GM21360 (cell line): ENCODE data around the gene DPYSL5.
"Not testable (repeated sequence)": the region's sequence is repeated elsewhere in the genome, so short reads cannot be mapped to it uniquely, and the experiment has no call there.

Source experiments
- ATAC-seq: cut with Tn5 transposase; IDR thresholded peaks from one replicate; pipeline ENCODE4 v1.9.1; 2021; ENCODE audit warnings: mild to moderate bottlenecking, moderate library complexity; ENCODE audit not compliant: unreplicated experiment

The DPYSL5 gene

GRCh38 chr2:26847655-26848335 is at the start of gene DPYSL5:
Gene DPYSL5, plus strand, starts transcription at chr2:26848132. Its CDS starts 50,368 bp downstream, at chr2:26898500.
- no peak for ATAC-seq

DNA sequence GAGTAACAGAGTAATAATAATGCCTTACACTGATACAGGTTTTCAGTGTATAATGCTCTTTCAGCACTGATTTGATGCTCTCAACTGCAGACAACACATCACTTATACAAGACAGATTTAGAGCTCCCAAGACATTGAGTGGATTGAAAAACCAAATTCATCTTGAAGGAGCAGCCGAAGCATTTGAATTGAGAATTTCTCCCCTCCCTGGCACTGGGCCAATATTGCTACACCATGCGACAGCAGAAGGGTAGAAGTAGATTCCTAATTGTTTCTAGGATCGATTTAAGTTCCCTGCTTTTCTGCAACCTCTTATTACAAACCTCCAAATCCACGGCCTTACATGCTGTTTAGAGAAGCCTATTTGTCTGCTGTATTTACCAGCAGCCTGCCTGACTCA is 46.6 kb upstream of the DPYSL5 start:
- no peak for ATAC-seq

DNA sequence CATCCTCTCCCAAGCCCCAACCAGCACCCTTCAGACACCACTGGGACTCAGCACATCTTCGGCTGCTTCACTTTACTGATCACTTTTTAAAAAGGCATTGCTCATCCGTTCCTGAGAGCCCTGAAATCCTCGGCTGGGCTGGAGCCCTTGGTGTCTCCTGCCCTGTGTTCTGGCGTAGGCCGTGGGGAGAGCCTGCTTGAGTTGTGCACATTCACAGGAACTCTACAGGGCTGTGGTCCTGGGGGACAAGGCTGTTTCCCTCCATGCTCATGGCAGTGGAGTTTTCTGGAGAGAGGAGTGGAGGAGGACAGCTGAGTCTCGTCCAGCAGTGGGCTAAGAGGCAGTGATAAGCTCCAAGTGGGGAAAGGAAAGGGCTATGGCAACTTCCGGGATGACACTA is 46.1 kb upstream of the DPYSL5 start:
- ATAC-seq = no peak

GRCh38 chr2:26805241-26805676 is 42.7 kb upstream of the DPYSL5 start:
- no peak for ATAC-seq

- ATAC-seq = no peak
Measured at GRCh38 chr2:26807788-26808460, 40.0 kb upstream of the DPYSL5 start.

DNA sequence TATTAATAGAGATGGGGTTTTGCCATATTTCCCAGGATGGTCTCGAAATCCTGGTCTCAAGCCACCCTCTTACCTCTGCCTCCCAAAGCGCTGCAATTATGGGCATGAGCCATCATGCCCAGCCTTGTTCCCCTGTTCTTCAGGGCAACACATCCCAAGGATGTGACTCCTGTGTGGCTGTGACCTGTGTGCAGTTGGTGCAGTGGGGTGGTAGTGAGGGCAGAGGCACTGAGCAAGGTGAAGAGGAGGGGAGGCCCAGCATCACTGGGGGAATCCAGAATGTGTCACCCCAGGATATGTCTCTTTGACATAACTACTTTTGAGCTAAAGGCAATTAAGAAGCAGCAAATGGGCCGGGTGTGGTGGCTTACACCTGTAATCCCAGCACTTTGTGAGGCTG is 38.7 kb upstream of the DPYSL5 start:
- no peak for ATAC-seq

- no peak for ATAC-seq
Measured at GRCh38 chr2:26809876-26810577, 37.9 kb upstream of the DPYSL5 start.

DNA sequence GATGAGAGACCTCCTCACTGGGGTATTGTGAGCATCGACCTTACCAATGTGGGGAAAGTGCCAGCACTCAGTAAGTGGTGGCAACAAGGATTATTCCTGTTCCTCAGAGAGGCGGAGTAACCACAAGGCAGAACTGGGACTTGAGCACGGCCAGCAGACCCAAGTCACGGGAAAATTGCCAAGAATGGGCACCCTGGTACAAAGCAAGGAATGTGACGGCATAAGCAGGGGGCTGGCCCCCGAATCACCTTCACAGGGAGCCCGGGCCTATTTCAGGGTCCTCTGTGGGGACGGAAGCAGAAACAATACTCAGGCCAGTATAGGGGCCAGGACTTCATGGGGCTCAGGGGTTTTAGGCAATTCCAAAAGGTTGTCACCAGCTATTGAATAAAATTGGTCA is 36.7 kb upstream of the DPYSL5 start:
- ATAC-seq = no peak

DNA sequence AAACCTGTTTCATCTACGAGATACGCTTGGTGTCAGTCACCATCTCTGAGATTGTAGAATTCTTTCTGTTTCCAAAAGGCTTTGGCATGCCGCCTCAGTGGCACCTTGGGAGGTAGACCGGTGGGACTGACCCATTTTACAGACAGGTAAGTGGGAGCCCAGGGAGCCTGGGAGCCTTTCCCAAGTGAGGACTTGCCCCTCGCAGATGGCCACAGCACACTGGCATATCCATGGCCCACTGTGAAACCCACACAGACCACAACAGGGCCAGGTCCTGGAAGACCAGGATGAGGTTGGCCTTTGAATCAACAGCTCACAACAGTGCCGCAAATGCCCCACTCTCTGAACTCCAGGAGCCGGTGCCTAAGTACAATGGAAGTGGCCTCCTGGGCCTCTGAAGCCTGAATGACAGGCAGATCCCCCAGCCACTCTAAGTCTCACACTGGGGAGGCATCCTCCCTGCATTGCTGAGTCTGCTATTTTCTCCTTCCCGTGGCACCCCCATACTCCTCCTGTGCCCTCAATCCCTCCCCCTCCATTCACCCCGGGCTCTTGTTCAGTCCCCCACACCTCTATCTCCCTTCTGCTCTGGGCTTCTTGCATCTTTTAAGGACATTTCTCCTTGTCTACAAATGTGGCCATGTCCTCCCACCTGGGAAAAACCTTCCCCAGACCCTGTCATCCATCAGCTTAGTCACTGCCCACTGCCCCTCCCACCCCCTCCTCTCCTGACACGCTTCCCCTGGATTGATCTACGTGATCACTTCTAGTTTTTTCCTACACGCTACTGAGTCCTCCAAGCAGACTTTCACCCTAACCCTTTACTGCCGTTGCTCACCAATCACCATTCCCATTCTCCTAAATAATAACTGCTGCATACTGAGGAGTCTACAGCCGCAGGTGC is 35.9 kb upstream of the DPYSL5 start:
- ATAC-seq = no peak

DNA sequence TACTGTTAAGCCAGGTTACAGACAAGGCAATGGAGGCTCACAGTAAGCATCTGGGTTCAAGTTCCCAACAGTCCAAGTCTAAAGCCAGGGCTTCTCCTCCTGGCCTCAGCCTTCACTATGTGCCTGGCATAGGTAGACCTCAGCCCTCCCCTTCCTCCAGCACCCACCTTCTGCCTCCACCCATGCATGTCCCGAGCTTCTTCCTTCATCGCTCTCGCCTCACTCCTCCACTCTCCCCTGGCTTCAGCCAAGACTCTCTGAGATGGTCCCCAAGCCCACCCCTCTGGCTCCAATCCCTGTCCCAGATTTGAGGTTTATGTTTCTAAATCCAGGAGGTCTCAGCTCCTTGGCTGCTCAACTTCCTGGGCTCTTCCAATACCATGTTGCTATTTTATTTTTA is 35.2 kb upstream of the DPYSL5 start:
- ATAC-seq = no peak

DNA sequence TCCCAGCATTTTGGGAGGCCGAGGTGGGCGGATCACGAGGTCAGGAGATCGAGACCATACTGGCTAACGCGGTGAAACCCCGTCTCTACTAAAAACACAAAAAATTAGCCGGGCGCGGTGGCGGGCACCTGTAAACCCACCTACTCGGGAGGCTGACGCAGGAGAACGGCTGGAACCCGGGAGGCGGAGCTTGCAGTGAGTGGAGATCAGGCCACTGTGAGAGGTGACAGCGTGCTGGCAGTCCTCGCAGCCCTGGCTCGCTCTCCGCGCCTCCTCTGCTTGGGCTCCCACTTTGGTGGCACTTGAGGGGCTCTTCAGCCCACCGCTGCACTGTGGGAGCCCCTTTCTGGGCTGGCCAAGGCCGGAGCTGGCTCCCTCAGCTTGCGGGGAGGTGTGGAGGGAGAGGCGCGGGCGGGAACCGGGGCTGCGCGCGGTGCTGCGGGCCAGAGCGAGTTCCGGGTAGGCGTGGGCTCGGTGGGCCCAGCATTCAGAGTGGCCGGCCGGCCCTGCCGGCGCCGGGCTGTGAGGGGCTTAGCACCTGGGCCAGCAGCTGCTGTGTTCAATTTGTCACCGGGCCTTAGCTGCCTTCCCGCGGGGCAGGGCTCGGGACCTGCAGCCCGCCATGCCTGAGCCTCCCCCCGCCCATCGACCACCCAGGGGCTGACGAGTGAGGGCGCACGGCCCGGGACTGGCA is 33.7 kb upstream of the DPYSL5 start:
- not testable (repeated sequence) for ATAC-seq

DNA sequence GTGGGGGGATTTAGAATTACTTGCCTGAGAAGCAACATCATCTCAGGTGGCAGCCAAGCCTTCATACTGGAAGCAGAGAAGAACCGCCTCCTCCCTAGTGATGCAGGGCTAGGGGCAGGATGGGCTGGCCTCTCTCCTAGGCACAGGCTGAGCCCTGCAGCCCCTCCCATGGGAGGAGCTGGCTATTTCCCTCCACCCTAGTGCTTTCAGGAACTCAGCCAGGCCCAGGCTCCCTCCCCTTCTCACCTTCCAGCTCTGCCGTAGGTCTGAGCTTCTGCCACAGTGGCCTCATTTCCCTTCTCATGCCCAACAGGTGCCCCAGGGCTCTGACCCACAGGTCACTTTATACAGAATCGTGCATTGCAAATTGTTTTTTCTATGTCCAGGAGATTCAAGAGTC is 31.0 kb upstream of the DPYSL5 start:
- no peak for ATAC-seq

DNA sequence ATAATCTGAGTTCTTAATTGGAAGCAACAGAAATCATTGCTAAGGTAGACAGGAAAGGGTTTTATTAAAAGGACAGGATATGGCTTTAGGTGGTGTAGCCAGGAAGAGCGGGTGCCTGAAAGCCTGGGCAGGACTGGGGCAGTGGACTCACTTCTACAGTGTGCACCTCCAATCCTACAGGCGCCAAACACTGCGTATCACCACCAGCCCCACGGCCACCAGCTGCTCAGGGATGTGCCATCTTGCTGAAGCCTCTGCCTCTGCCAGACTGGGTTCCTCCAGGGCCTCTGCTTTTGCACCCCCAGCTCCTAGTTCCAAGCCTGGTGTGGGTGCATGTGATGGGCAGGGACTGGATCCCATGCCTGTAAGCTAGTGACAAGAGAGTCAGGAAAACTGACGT is 29.7 kb upstream of the DPYSL5 start:
- no peak for ATAC-seq

GRCh38 chr2:26818972-26819371 is 29.0 kb upstream of the DPYSL5 start:
- no peak for ATAC-seq

DNA sequence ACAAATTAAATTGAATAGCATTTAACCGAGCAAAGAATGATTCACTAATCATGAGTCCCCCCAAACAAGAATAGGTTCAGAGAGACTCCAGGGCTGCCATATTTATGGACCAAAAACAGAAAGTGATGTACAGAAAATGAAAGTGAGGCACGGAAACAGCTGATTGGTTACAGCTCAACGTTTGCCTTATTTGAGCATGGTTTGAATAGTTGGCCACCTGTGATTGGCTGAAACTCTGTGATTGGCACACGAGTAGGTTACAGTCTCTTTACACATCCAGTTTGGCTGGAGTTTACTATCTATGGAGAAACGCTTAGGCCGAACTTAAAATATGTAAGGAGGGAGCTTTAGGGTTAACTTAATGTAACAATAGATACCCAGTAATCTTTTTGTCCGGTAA is 27.0 kb upstream of the DPYSL5 start:
- ATAC-seq = no peak

- no peak for ATAC-seq
Measured at GRCh38 chr2:26822877-26823276, 25.1 kb upstream of the DPYSL5 start.

DNA sequence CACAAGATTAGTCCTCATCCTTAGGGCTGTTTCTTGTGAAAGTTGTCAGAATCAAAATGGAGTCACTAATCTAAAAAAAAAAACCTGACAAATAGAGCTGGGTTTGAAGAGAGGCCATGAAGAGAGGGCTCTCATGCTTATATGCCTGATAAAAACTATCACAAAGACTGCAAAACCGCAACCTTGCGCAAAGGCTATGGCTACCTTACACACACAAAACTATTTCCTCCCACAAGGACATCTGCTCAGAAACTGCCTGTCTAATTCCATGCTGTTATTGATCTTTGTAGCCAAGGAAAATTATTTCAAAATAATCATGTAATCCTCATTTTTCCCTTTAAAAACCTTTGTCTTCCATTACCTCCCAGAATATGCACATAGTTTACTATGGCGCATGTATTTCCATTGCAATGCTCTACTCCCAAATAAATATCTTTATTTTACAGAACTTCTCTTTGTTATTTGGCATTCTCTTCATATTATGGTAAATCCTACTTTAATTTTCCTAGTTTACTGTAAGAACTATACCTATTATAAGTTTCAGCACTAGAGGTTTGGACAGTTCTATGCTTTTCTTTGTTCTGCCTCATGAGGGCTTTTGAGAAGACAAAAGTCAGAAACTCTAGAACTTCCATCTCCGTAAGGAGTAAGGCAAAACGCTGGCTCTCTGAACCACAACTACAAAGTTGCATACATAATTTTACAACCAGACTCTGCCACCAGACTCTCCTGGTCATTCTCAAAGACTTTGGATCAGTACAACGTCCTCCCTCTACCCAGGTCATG is 9.6 kb upstream of the DPYSL5 start:
- ATAC-seq = no peak

GRCh38 chr2:26840937-26841610 is 6.9 kb upstream of the DPYSL5 start:
- no peak for ATAC-seq

DNA sequence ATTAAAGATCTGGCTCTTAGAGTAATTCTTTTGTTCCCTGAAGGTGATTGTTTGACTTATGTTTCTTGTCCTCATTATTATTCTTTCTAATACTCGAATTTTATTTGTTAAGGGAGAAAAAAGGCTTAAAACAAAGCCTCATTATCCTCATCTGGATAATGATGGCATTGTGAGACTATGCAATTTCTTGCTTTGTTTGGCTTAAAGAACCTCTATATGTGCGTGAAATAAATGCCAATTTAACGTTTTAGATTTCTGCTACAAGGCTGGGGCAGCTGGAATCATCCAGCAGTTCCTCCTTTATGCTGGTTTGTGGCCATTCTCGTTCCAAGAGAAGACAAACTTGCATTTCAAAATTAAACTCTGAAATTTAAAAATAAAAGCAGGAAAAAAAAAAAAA is 4.9 kb upstream of the DPYSL5 start:
- ATAC-seq = no peak
